Fibroblast of skin of right biceps (primary cell): Measurements from ENCODE around the gene C3AR1.
"Not testable (repeated sequence)": the region's sequence is repeated elsewhere in the genome, so short reads cannot be mapped to it uniquely, and the experiment has no call there.

Experiments
- DNase-seq: peaks from one replicate; pipeline ENCODE4 v3.0.0-alpha.2; 2013

Gene C3AR1

DNA sequence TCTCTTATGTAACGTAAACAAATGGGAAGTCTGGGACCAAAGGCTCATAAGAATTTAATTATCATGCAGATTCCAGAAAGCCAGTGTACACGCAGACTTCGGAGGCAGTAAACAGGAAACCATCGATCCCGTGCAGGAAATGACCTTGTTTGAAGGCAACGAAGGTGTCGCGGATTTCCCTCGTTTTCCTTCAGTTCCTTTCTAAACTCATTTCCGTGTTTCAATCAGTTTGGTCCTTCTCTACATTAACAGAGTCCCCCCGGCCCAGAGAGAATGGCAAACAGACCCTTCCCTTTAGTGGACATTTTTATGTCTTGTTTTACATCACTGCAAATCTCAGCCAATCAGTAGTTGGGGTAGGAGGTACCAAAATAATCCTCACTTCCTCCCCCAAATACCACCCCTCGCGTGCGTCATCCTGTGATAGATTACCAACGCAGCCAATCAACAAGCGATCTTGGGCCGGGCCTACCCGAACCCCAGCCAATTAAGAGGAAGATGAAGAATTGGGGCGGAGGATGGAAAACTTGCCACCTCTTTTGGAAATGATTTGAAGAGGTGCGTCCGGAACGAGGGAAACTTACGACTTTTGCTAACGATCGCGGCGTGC, 39.8 kb downstream of the C3AR1 start:
- DNase-seq = peak; percentile 100

DNA sequence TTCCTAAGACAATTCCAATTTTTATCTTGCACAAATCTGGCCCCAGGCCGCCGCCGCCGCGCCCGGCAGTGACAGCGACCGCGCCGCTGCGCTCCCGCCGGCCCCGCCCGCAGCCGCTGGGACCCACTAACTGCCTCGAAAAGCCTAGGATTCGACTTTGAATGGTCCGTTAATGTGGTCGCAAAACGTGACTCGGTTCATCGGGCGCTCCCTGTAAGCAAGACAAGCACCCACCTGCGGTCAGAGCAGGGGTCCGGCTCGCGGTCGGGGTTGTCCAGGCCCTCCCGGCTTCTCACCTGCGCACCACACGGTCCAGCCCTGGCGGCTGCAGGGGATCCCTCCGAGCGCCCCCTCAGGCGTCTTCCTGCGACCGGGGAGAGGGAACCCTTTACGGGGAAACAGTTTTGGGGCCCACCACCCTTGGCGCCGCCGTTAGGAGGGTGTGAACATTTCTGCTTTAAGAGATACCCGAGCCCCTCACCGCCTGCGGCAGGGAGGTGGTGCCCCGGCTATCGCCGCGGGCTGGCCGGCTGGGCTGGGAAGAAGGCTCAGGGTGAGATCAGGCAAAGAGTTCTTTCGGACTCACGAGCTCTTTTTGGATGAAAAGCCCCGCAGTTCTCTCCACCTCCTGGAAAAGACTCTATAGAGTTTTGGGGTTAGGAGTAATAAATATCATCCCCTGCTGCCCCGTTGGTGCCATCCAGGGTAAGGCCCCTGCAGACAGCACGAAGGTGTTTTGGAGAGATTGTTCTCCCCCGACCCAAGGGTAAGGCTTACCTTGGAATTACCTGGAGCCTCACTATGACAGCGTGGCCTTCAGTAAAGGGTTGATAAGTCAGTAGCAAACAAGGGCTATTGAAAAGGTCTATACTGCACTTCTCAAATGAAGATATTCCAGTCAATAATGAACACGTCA, 47.2 kb downstream of the C3AR1 start:
- DNase-seq = no peak

DNA sequence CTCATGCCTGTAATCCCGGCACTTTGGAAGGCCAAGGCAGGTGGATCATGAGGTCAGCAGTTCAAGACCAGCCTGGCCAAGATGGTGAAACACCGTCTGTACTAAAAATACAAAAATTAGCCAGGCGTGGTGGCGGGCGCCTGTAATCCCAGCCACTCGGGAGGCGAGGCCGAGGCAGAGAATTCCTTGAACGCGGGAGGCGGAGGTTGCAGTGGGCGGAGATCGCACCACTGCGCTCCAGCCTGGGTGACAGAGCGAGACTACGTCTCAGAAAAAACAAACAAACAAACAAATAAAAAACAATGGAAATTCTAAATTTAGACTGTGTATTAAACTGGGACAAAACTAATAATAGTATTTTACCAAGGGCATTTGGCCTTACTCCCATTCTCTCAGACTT, 47.9 kb downstream of the C3AR1 start:
- DNase-seq = not testable (repeated sequence)

DNA sequence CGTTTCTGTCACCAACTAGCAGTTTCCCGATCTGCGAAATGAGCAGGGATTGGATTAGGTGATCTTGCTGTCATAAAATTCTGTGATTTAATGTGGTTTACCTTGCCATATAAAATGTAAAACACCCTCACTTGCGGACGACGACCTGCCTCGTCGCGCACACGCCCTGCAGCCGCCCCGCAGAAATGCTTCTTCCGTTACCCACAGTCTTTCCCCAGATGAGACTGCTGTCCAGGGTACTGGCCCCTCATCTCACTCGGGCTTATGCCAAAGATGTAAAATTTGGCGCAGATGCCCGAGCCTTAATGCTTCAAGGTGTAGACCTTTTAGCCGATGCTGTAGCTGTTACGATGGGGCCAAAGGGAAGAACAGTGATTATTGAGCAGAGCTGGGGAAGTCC, 51.3 kb downstream of the C3AR1 start:
- no peak for DNase-seq

DNA sequence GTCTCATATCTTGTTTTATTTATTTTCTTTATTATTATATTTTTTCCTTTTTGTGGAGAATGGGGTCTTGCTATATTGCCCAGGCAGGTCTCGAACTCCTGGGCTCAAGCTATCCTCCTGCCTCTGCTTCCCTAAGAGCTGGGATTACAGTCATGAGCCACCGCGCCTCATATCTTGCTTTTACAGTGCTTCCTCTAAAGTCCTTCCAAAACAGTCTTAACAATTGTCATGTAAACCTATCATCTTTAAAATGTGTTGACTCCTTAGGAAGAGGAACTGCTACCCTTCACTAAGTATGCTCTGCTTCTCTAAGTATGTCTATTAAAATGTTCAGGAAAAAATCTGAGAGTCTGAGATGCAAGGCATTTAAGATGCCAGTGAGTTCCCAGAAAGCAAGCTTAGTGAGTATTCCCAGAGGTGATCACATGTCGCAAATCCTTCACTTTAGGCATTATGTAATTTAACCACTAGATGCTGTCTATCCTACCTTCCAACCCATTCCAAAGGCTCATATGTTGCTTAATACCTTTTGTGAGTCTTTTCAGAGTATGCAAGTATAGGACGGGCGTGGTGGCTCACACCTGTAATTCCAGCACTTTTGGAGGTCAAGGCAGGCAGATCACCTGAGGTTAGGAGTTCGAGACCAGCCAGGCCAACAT, 53.4 kb downstream of the C3AR1 start:
- DNase-seq = no peak

DNA sequence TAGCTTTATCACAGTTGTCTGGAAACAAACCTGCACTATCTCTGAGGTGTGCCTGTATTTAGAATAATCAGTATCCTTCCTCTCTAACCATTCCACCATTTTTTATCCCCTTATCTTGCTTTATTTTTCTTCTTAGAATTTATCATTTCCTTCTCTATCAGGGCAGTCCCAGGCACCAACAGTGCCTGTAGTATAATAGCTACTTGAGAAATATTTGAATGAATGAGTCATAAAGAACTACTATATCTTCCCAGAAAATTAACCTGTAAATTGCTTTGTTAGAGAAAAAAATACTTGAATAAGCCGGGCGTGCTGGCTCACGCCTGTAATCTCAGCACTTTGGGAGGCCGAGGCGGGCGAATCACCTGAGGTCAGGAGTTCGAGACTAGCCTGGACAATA, 54.8 kb downstream of the C3AR1 start:
- DNase-seq = no peak
